HG03159 (cell line): ENCODE data around the gene SKOR1.

Experiments used
- ATAC-seq: cut with Tn5 transposase; IDR thresholded peaks from one replicate; pipeline ENCODE4 v1.9.1; 2021; ENCODE audit warnings: mild to moderate bottlenecking, moderate library complexity; ENCODE audit not compliant: unreplicated experiment

SKOR1 gene

GRCh38 chr15:67824976-67825880 lies at the start of gene SKOR1:
SKOR1 (plus strand) TSS chr15:67825509; CDS start chr15:67825603, 94 bp downstream.
- ATAC-seq = no peak

- ATAC-seq = no peak
These were observed 49.3 kb upstream of the SKOR1 start for GRCh38 chr15:67775998-67776397.

- no peak for ATAC-seq
These were observed 48.7 kb upstream of the SKOR1 start for GRCh38 chr15:67776600-67776999.

GRCh38 chr15:67777071-67777470 lies 48.2 kb upstream of the SKOR1 start:
- ATAC-seq = no peak

GRCh38 chr15:67777773-67778172 lies 47.5 kb upstream of the SKOR1 start:
- no peak for ATAC-seq

GRCh38 chr15:67778968-67779548 lies 46.3 kb upstream of the SKOR1 start:
- no peak for ATAC-seq

GRCh38 chr15:67779549-67780111 lies 45.7 kb upstream of the SKOR1 start:
- ATAC-seq = no peak

- no peak for ATAC-seq
These were observed 44.2 kb upstream of the SKOR1 start for GRCh38 chr15:67781061-67781460.

GRCh38 chr15:67781907-67782690 lies 43.2 kb upstream of the SKOR1 start:
- no peak for ATAC-seq

GRCh38 chr15:67782691-67782991 lies 42.7 kb upstream of the SKOR1 start:
- ATAC-seq = no peak

GRCh38 chr15:67783303-67783702 lies 42.0 kb upstream of the SKOR1 start:
- ATAC-seq = peak; percentile 57

- peak; percentile 84 for ATAC-seq
These were observed 41.1 kb upstream of the SKOR1 start for GRCh38 chr15:67784090-67784781.

GRCh38 chr15:67784856-67785430 lies 40.4 kb upstream of the SKOR1 start:
- peak; percentile 5 for ATAC-seq

GRCh38 chr15:67785431-67785830 lies 39.9 kb upstream of the SKOR1 start:
- ATAC-seq = no peak

- ATAC-seq = no peak
These were observed 38.7 kb upstream of the SKOR1 start for GRCh38 chr15:67786646-67787045.

- no peak for ATAC-seq
These were observed 36.3 kb upstream of the SKOR1 start for GRCh38 chr15:67788986-67789385.

GRCh38 chr15:67790610-67791319 lies 34.5 kb upstream of the SKOR1 start:
- no peak for ATAC-seq

- no peak for ATAC-seq
These were observed 32.9 kb upstream of the SKOR1 start for GRCh38 chr15:67792250-67792942.
